Measurements from ENCODE around the gene TEX28. TPM values are rescaled to one million over a fixed set of nuclear protein-coding genes. Genes with fewer than 3 reads are reported as not detected.
A peak's percentile ranks its signal among the peaks of the same experiment; 100 is the strongest.
"Not testable (repeated sequence)": the region's sequence is repeated elsewhere in the genome, so short reads cannot be mapped to it uniquely, and the experiment has no call there.

TEX28 gene, protein sequence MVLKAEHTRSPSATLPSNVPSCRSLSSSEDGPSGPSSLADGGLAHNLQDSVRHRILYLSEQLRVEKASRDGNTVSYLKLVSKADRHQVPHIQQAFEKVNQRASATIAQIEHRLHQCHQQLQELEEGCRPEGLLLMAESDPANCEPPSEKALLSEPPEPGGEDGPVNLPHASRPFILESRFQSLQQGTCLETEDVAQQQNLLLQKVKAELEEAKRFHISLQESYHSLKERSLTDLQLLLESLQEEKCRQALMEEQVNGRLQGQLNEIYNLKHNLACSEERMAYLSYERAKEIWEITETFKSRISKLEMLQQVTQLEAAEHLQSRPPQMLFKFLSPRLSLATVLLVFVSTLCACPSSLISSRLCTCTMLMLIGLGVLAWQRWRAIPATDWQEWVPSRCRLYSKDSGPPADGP
- total RNA-seq, result not detected
- polyA plus RNA-seq, result not detected
- total RNA-seq, result not detected

DNA sequence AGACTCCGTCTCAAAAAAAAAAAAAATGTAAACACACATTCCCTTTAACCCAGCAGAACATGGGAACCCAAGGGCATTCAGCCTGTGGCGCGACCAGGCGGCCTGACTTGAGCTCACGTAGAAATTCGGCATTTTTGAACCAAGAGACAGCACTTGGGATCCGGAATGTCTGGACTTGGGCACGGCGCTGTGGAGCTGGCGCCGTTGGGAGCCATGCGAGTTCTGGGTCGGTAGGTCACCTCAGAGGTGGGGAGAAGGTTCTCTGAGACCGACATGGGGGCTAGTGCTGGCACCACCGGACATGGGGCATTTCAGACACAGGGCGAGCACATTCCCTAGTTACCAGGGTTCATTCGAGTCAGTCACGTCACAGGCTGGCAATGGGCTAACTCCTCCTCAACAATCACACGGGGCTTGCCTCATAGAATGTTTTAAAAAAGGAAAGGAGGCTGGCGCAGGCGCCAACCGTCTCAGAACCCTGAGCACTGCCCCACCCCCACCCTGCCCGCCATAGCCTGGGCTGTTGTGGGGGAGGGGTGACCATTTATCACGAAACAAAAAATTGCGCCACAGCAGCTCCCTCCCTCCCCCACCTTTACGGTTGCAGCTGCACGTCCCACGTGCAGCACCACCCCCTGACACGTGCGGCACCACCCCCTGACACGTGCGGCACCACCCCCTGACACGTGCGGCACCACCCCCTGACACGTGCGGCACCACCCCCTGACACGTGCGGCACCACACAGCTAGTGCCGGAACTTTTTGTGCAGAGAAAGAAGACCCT lies at the start of gene TEX28:
Gene TEX28, minus strand, starts transcription at position 334 of the 784 bp plus-strand sequence. CDS start 3,007 bp downstream, outside the sequence.
- H3K9me3 Mint-ChIP-seq, result peaks cover 0 to 1% (median 0%) of the 10 kb centered on the region in 11 donors

DNA sequence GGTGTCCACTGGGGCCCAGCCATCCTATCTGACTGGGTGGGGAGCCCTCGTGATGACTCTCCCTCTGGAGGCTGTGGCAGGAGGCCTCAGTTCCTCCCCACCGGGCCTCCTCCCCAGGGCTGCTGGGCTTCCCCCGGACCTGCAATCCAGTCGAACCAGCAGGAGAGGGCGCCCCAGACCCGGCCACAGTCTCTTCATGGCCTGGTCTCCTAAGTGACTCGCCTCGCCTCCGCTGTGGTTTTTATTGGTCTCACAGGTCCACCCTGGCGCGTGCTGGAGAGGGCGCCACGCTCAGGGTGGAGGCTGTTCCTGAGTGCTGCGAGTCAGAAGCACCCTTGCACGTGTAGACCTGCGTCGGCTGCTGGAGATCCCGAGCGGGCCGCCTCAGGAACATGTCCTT lies 48.7 kb upstream of the TEX28 start:
- DNase-seq; H3K27me3 ChIP-seq (ENCODE audit: control insufficient read depth in 2 of 2, insufficient read depth in 2 of 2, low read length in 2 of 2); POLR2A ChIA-PET; H3K4me3 Mint-ChIP-seq; H3K27ac ChIP-seq (ENCODE audit: low read depth, low read length); H3K36me3 Mint-ChIP-seq; H3K27ac Mint-ChIP-seq; H3K27me3 Mint-ChIP-seq; H3K4me3 ChIP-seq (ENCODE audit: low read length); intact Hi-C loops (cut with micrococcal nuclease); H3K9me3 Mint-ChIP-seq; H3K9me3 ChIP-seq (ENCODE audit: control insufficient read depth in 2 of 3, low read length in 3 of 3); H3K36me3 ChIP-seq (ENCODE audit: control insufficient read depth in 2 of 3, insufficient read depth in 3 of 3, low read length in 3 of 3); CTCF ChIA-PET: not testable (repeated sequence)
- peak; percentile 40 for ATAC-seq
- peaks cover 4 to 11% of the 10 kb centered on the region in 2 donors for H3K4me1 ChIP-seq (ENCODE audit: control insufficient read depth in 2 of 2, insufficient read depth in 2 of 2, low read length in 2 of 2)
- peaks cover 4 to 13% (median 11%) of the 10 kb centered on the region in 7 donors for H3K4me1 Mint-ChIP-seq

More for the DNA sequence above, at the start of gene TEX28:
- no peaks in the 10 kb centered on the region for H3K27me3 Mint-ChIP-seq
- no peak for ATAC-seq
- Histone ChIP-seq H3K4me1 (ENCODE audit: control insufficient read depth in 2 of 2, insufficient read depth in 2 of 2, low read length in 2 of 2) (no peaks in the 10 kb centered on the region), H3K27me3 (ENCODE audit: control insufficient read depth in 2 of 2, insufficient read depth in 2 of 2, low read length in 2 of 2) (no peaks in the 10 kb centered on the region), H3K4me3 (ENCODE audit: low read length) (no peak within 1 kb of the TSS), H3K27ac (ENCODE audit: low read depth, low read length) (no peak within 1 kb of the TSS), H3K36me3 (ENCODE audit: control insufficient read depth in 2 of 3, insufficient read depth in 3 of 3, low read length in 3 of 3) (no peaks in the 10 kb centered on the region), H3K9me3 (ENCODE audit: control insufficient read depth in 2 of 3, low read length in 3 of 3) (no peaks in the 10 kb centered on the region)
- no peak within 1 kb of the TSS for H3K4me3 Mint-ChIP-seq
- peaks cover 0 to 3% (median 0%) of the 10 kb centered on the region in 7 donors for H3K4me1 Mint-ChIP-seq
- POLR2A ChIA-PET, result no interaction called here
- no peak within 1 kb of the TSS for H3K27ac Mint-ChIP-seq
- CTCF ChIA-PET, result no interaction called here
- intact Hi-C loops (cut with micrococcal nuclease), result no loop called here
- no peaks in the 10 kb centered on the region for H3K36me3 Mint-ChIP-seq
- DNase-seq, result no peak

DNA sequence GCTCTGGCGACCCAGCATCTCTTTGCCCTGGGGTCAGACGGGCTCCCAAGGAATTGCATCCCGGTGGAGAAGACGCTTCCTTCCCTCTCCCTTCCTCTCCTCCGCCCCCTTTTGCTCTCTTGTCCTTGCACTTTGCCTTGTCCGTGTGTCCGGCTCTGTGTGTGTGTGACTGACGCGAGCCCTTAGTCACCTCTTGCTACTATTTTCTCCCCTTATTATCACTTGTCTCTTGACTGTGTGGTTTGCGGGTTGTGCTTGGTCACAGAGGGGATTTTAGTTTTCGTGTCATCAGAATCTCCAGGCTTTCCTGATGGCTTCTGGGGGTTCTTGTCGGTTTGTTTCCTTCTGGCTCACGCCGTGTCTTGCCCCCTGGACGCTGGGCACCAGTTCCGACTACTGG lies 48.1 kb upstream of the TEX28 start:
- intact Hi-C loops (cut with micrococcal nuclease); H3K27ac ChIP-seq (ENCODE audit: low read depth, low read length); DNase-seq; H3K27me3 ChIP-seq (ENCODE audit: control insufficient read depth in 2 of 2, insufficient read depth in 2 of 2, low read length in 2 of 2); H3K4me1 Mint-ChIP-seq; H3K36me3 Mint-ChIP-seq; H3K27me3 Mint-ChIP-seq; H3K9me3 ChIP-seq (ENCODE audit: control insufficient read depth in 2 of 3, low read length in 3 of 3); H3K27ac Mint-ChIP-seq; H3K4me3 ChIP-seq (ENCODE audit: low read length); POLR2A ChIA-PET; H3K4me3 Mint-ChIP-seq; H3K9me3 Mint-ChIP-seq; H3K36me3 ChIP-seq (ENCODE audit: control insufficient read depth in 2 of 3, insufficient read depth in 3 of 3, low read length in 3 of 3); H3K4me1 ChIP-seq (ENCODE audit: control insufficient read depth in 2 of 2, insufficient read depth in 2 of 2, low read length in 2 of 2); CTCF ChIA-PET: not testable (repeated sequence)
- peak; percentile 15 for ATAC-seq

DNA sequence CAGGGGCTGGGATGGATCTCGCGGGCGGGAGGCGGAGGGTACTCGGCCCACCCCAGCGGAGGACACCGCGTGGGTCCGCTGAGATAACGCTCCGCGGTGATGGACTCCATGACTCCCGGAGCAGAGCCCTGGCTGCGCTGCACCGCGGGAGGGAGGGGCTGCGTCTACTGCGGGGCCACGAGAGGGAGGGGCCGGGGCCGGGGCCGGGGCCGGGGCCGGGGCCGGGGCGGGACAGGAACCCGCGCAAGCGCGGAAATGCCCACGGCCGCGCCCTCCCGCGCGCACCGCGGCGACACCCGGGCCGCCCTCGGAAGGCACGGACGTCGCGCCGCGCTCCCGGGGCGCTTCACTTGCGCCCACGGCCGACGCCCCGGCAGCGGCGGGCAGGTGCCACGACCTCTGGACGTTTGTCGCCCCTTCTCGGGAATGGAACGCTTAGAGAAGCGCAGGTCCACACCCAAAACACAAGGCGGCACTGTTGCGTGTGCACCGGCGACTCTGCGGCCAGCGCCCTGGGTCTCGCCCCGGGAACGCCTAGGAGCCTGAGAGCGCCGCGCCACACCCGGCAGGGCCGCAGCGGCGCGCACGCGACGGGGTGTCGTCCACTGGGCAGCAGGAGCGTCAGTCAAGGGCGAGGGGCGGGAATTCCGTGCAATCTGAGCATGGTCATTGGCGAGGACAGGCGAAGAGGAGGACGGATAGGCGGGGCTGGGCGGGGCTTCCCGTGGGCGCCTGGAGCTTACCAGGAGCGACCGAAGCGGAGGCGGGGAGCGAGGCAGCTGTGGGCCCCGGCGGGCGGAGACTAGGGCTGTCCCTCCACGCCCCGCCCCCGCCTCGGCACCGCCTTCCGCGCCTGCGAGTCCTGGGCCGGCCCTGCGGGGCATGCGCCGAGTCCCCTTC lies 46.7 kb upstream of the TEX28 start:
- POLR2A ChIA-PET; H3K4me3 ChIP-seq (ENCODE audit: low read length); intact Hi-C loops (cut with micrococcal nuclease); H3K9me3 Mint-ChIP-seq; H3K27me3 Mint-ChIP-seq; H3K27ac ChIP-seq (ENCODE audit: low read depth, low read length); H3K27me3 ChIP-seq (ENCODE audit: control insufficient read depth in 2 of 2, insufficient read depth in 2 of 2, low read length in 2 of 2); CTCF ChIA-PET; H3K27ac Mint-ChIP-seq; H3K4me1 Mint-ChIP-seq; H3K4me3 Mint-ChIP-seq; H3K4me1 ChIP-seq (ENCODE audit: control insufficient read depth in 2 of 2, insufficient read depth in 2 of 2, low read length in 2 of 2); H3K36me3 ChIP-seq (ENCODE audit: control insufficient read depth in 2 of 3, insufficient read depth in 3 of 3, low read length in 3 of 3); H3K9me3 ChIP-seq (ENCODE audit: control insufficient read depth in 2 of 3, low read length in 3 of 3); H3K36me3 Mint-ChIP-seq: not testable (repeated sequence)
- ATAC-seq (peak; percentile 81), DNase-seq (peak in 2 of 9 donors; percentile 20 to 53)

DNA sequence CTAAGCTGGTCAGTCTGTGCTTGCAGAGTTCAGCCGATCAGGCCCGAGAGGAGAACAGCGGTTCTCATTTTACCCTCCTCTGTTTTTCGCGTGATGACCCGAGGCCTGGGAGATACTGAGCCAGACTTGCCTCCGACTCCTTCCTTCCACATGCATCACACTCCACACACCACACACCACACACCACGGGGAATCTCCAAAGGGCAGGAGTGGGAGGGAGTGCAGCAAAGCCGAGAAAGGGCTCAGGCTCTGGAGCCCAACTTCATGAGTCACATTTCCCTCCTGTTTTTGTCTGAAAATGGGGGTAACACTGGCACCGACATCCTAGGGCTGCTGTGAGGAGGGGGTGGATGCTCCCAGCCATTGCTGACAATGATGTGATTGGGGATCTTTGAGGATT lies 39.6 kb upstream of the TEX28 start:
- ATAC-seq (no peak), DNase-seq (peak in 1 of 9 donors; percentile 63)
- Mint-ChIP-seq H3K36me3 (no peaks in the 10 kb centered on the region), H3K4me3 (peak overlapping the region in 2 of 10 donors; percentile 49), H3K4me1 (peaks cover 5 to 28% (median 26%) of the 10 kb centered on the region in 7 donors), H3K9me3 (no peaks in the 10 kb centered on the region), H3K27ac (peak overlapping the region in 5 of 9 donors; percentile 25 to 74 (median 50)), H3K27me3 (no peaks in the 10 kb centered on the region)
- Histone ChIP-seq H3K4me1 (ENCODE audit: control insufficient read depth in 2 of 2, insufficient read depth in 2 of 2, low read length in 2 of 2) (peaks cover 0 to 8% of the 10 kb centered on the region in 2 donors), H3K27ac (ENCODE audit: low read depth, low read length) (no peak overlapping the region), H3K27me3 (ENCODE audit: control insufficient read depth in 2 of 2, insufficient read depth in 2 of 2, low read length in 2 of 2) (no peaks in the 10 kb centered on the region), H3K4me3 (ENCODE audit: low read length) (no peak overlapping the region), H3K9me3 (ENCODE audit: control insufficient read depth in 2 of 3, low read length in 3 of 3) (no peaks in the 10 kb centered on the region), H3K36me3 (ENCODE audit: control insufficient read depth in 2 of 3, insufficient read depth in 3 of 3, low read length in 3 of 3) (no peaks in the 10 kb centered on the region)
- intact Hi-C loops (cut with micrococcal nuclease), result no loop called here
- ChIA-PET POLR2A (interaction anchor here (1.1 to 1.5 kb wide), 3 partner anchors 8 to 34 kb away, joined by 3 to 4 read pairs (median 3); no protein-coding TSS in a partner anchor), CTCF (interaction anchor here (1.0 kb wide), 1 partner anchor 17 kb away, joined by 3 read pairs; no protein-coding TSS in a partner anchor)

DNA sequence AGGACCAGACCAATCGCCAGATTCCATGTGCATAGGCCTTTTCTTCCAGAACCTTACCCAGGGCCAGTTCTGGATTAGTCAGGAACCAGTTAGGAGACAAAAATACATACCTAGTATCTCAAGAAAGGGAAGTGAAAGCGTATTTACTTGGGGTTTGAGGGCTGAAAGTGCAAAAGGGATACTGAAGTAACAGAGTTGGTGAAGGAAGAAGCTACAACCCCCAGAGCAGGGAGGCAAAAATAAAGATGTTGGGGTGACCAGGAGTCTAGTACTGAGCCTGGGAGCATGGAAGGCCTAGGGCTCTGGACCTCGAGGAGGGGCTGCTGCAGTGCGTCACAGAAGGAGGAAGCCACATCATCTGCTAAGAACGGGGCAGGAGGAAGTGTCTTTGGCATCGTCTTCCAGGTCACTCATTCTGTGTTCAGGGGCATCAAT lies 38.9 kb upstream of the TEX28 start:
- DNase-seq, result no peak
- H3K27ac Mint-ChIP-seq, result peak overlapping the region in 5 of 9 donors; percentile 24 to 74 (median 50)
- no peaks in the 10 kb centered on the region for H3K36me3 Mint-ChIP-seq
- Histone ChIP-seq H3K36me3 (ENCODE audit: control insufficient read depth in 2 of 3, insufficient read depth in 3 of 3, low read length in 3 of 3) (no peaks in the 10 kb centered on the region), H3K27me3 (ENCODE audit: control insufficient read depth in 2 of 2, insufficient read depth in 2 of 2, low read length in 2 of 2) (no peaks in the 10 kb centered on the region), H3K4me1 (ENCODE audit: control insufficient read depth in 2 of 2, insufficient read depth in 2 of 2, low read length in 2 of 2) (peaks cover 0 to 15% of the 10 kb centered on the region in 2 donors), H3K27ac (ENCODE audit: low read depth, low read length) (no peak overlapping the region), H3K4me3 (ENCODE audit: low read length) (no peak overlapping the region), H3K9me3 (ENCODE audit: control insufficient read depth in 2 of 3, low read length in 3 of 3) (no peaks in the 10 kb centered on the region)
- no peaks in the 10 kb centered on the region for H3K27me3 Mint-ChIP-seq
- peak; percentile 69 for ATAC-seq
- peaks cover 6 to 34% (median 30%) of the 10 kb centered on the region in 7 donors for H3K4me1 Mint-ChIP-seq
- no peaks in the 10 kb centered on the region for H3K9me3 Mint-ChIP-seq
- intact Hi-C loops (cut with micrococcal nuclease), result no loop called here
- ChIA-PET CTCF (interaction anchor here (1.0 kb wide), 2 partner anchors 10 to 16 kb away, joined by 3 read pairs; no protein-coding TSS in a partner anchor), POLR2A (interaction anchor here (1.1 to 1.5 kb wide), 3 partner anchors 7 to 35 kb away, joined by 3 to 4 read pairs (median 3); no protein-coding TSS in a partner anchor)
- H3K4me3 Mint-ChIP-seq, result peak overlapping the region in 5 of 10 donors; percentile 14 to 66 (median 49)
